Measurements from ENCODE around the gene IL12RB2.

DNA sequence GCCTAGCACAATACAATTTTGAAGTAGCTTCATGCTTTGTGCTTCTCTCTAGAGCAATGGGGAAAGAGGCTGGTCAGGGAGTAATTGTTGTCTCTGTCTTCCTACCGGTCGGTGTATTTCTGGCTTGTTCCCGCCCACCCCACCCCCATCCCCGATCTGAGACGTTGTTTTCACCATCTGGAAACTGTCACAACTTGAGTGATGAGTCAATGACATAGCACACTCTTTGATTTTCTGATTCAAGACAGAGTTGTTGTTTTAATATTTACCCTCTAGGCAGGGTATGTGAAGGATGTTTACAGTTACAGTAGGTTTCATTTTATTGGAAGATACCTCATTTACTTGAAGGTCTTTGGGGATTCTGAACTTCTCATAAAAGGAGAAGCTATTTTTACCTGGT, 7.0 kb downstream of the IL12RB2 start:
- TF ChIP-seq POLR2AphosphoS5 (IDR thresholded peaks at IDR 0.05; ENCODE audit: low read depth, low read length) (no peak), SPI1 (IDR thresholded peaks at IDR 0.05; ENCODE audit: low read depth, low read length) (no peak), POLR2A (IDR thresholded peaks at IDR 0.05; ENCODE audit: low read depth, low read length) (no peak)

All from GM12891 (cell line).